Hepatocyte (in vitro differentiated cells): ENCODE results near the gene SVIL. TPM values are rescaled to one million over a fixed set of nuclear protein-coding genes. Genes with fewer than 3 reads are reported as not detected.
"Not testable (repeated sequence)": the region's sequence is repeated elsewhere in the genome, so short reads cannot be mapped to it uniquely, and the experiment has no call there.

Experiments used
- DNase-seq: peaks from one replicate; pipeline ENCODE4 v3.0.0-alpha.2; 2016; ENCODE audit warnings: low spot score
- H2AFZ ChIP-seq: fragments of 200-600 bp; sonication (generic); 2 replicates; pipeline ENCODE4 v1.6.0; 2016; ENCODE audit warnings: antibody characterized with exemption, mild to moderate bottlenecking
- H3K27ac ChIP-seq: fragments of 200-600 bp; sonication (generic); 2 replicates; pipeline ENCODE4 v1.5.1; 2016; ENCODE audit warnings: mild to moderate bottlenecking
- H3K27me3 ChIP-seq: fragments of 200-600 bp; sonication (generic); 2 replicates; pipeline ENCODE4 v1.6.1; 2016
- H3K36me3 ChIP-seq: fragments of 200-600 bp; sonication (generic); replicated peaks from 2 replicates; pipeline ENCODE4 v1.5.1; 2016; ENCODE audit warnings: low read depth; ENCODE audit not compliant: insufficient read depth
- H3K4me1 ChIP-seq: fragments of 200-600 bp; sonication (generic); 2 replicates; pipeline ENCODE4 v1.5.1; 2016; ENCODE audit warnings: mild to moderate bottlenecking, moderate library complexity; ENCODE audit not compliant: insufficient read depth
- H3K4me2 ChIP-seq: fragments of 200-600 bp; sonication (generic); 2 replicates; pipeline ENCODE4 v1.6.0; 2016
- H3K4me3 ChIP-seq: fragments of 200-600 bp; sonication (generic); 2 replicates; pipeline ENCODE4 v1.5.1; 2016; ENCODE audit warnings: mild to moderate bottlenecking
- H3K79me2 ChIP-seq: fragments of 200-600 bp; sonication (generic); 2 replicates; pipeline ENCODE4 v1.6.0; 2017; ENCODE audit warnings: mild to moderate bottlenecking
- H3K9me2 ChIP-seq: fragments of 200-600 bp; sonication (generic); replicated peaks from 2 replicates; pipeline ENCODE4 v1.6.0; 2017; ENCODE audit warnings: mild to moderate bottlenecking; ENCODE audit not compliant: insufficient read depth
- H3K9me3 ChIP-seq: fragments of 200-600 bp; sonication (generic); 2 replicates; pipeline ENCODE4 v1.5.1; 2016; ENCODE audit warnings: low read depth, mild to moderate bottlenecking
- H4K20me1 ChIP-seq: fragments of 200-600 bp; sonication (generic); 2 replicates; pipeline ENCODE4 v1.6.0; 2016; ENCODE audit warnings: mild to moderate bottlenecking; ENCODE audit not compliant: insufficient read depth, poor library complexity, severe bottlenecking
- CTCF ChIP-seq: fragments of 200-600 bp; sonication (generic); IDR thresholded peaks from 2 replicates; pipeline ENCODE4 v1.5.1; 2016; ENCODE audit warnings: antibody characterized with exemption, mild to moderate bottlenecking; ENCODE audit not compliant: poor library complexity
- EZH2 ChIP-seq: fragments of 200-600 bp; sonication (generic); IDR thresholded peaks from 2 replicates; pipeline ENCODE4 v1.6.1; 2016; ENCODE audit warnings: antibody characterized with exemption, mild to moderate bottlenecking, borderline replicate concordance
- EZH2phosphoT487 ChIP-seq: fragments of 200-600 bp; sonication (generic); IDR thresholded peaks from one replicate; pipeline ENCODE4 v1.6.1; 2018; ENCODE audit warnings: antibody characterized with exemption, mild to moderate bottlenecking, low read depth, moderate library complexity; ENCODE audit not compliant: unreplicated experiment, severe bottlenecking
- WGBS: methylation state at CpG from one replicate; pipeline ENCODE4 v1.1.6; 2016; ENCODE audit warnings: low lambda C conversion rate; ENCODE audit errors: missing lambda C conversion rate; 5-methylcytosine and 5-hydroxymethylcytosine counted together
- polyA plus RNA-seq: library from polyadenylated mRNA; unstranded; fragments of >200 nt; fragmentation: Nextera tagmentation; extraction: Ambion mirVana; gene quantifications from 2 replicates; pipeline ENCODE4 v1.2.1, GENCODE V29; 2016
- total RNA-seq: library from RNA; depleted of rRNA; stranded (reverse); fragments of >200 nt; gene quantifications from 2 replicates; pipeline ENCODE4 v1.2.3, GENCODE V29; 2014

The SVIL gene
- total and polyA plus RNA-seq, 2 experiments from 2014 or later = 24.3 to 36.5 TPM

DNA sequence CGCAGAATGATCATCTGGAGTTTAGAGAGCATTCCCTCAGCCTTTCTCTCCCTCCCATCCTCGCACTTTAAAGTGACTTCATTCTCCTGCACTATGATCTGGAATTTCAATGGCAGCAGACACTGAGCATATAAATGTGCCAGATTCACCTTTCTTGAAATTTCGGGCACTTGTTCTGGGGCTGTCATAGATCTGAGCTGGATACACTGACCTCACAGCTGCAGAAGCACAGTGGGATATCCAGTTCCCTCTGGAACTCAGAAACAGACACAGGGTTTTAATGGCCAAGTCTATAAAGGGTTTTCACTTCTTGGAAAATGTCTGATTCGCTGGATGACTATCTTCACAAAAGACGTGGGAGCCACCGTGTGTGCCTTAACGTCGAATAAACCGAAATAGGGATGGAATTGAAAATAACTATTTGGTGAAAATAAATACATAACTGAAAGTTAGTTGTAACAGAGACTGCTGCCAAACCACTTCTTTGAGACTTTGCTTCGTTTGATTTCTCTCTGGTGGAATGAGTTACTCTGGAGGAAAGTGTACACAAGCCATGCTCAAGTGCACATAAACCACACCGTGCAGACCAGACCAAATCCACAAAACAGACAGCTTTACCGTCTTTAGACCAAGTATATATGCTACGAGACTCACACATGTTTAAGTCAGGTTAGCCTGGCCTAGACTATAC, 126.1 kb downstream of the SVIL start:
- TF ChIP-seq EZH2phosphoT487 (no peak), EZH2 (no peak), CTCF (no peak)
- H3K9me2 ChIP-seq = no peaks in the 10 kb centered on the region
- no peak for DNase-seq
- no peaks in the 10 kb centered on the region for H3K27me3 ChIP-seq
- WGBS = 87% methylated on average over 13 of the region's 13 CpGs
- H3K9me3 ChIP-seq = no peaks in the 10 kb centered on the region
- no peaks in the 10 kb centered on the region for H3K36me3 ChIP-seq
- no peaks in the 10 kb centered on the region for H4K20me1 ChIP-seq
- H3K4me3 ChIP-seq = no peak overlapping the region
- H3K79me2 ChIP-seq = no peaks in the 10 kb centered on the region
- no peak overlapping the region for H3K4me2 ChIP-seq
- no peak overlapping the region for H3K27ac ChIP-seq
- no peak overlapping the region for H2AFZ ChIP-seq
- no peaks in the 10 kb centered on the region for H3K4me1 ChIP-seq

DNA sequence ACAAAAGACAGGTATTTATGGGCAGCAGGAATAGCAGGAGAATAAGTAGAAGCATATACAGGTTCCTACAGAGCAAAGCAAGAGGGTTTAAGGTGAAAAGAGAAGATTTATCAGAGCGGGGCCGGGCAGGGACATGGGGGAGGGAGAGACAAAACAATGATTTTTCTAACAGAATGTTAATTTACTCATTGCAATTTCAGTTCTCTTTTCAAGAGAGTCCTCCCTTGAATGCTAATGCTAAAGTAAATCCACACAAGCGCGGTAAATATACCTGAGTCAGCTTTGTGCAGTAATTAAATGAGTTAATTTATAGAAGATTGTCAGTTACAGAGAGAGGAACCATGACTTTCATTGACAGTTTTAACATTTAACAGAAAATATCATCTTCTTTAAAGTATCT, 127.0 kb downstream of the SVIL start:
- H3K36me3 ChIP-seq, H3K4me1 ChIP-seq, H3K4me2 ChIP-seq, H3K9me3 ChIP-seq, H2AFZ ChIP-seq, H4K20me1 ChIP-seq, H3K27me3 ChIP-seq, H3K4me3 ChIP-seq, H3K9me2 ChIP-seq, H3K27ac ChIP-seq, DNase-seq, H3K79me2 ChIP-seq: not testable (repeated sequence)
- 95% methylated on average over 4 of the region's 4 CpGs for WGBS

- H3K27ac ChIP-seq, H3K27me3 ChIP-seq, DNase-seq, H3K4me2 ChIP-seq, H4K20me1 ChIP-seq, H3K36me3 ChIP-seq, H2AFZ ChIP-seq, H3K4me3 ChIP-seq, H3K9me3 ChIP-seq, H3K4me1 ChIP-seq, H3K79me2 ChIP-seq, H3K9me2 ChIP-seq: not testable (repeated sequence)
- WGBS = 91% methylated on average over 8 of the region's 11 CpGs
These were observed 128.3 kb downstream of the SVIL start for GRCh38 chr10:29506324-29506921.

DNA sequence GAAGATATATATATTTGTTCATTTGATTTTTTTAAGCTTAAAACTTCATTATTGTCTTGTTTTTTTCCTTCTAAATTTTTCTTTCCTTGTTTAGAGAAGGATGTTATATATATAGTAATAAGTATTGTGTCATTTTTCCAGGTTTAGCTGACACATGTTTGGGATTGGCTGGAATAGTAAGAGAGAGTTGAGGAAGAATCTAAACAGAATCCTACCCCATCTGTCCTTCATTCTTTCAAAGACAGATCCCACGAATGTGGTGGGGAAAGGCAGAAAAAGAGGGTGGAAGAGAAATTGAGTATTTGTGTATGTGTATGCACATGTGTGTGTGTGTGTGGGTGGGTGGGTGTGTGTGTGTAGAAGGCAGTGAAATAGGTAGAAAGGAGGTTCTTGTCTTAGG, 132.4 kb downstream of the SVIL start:
- Histone ChIP-seq H3K4me2 (no peak overlapping the region), H3K9me2 (no peaks in the 10 kb centered on the region), H3K79me2 (no peaks in the 10 kb centered on the region), H3K9me3 (no peaks in the 10 kb centered on the region), H3K27ac (no peak overlapping the region), H4K20me1 (no peaks in the 10 kb centered on the region), H3K4me1 (no peaks in the 10 kb centered on the region), H3K27me3 (no peaks in the 10 kb centered on the region), H3K4me3 (no peak overlapping the region), H3K36me3 (no peaks in the 10 kb centered on the region), H2AFZ (no peak overlapping the region)
- no peak for DNase-seq
- WGBS = 67% methylated on average over 1 of the region's 1 CpG
- no peak for TF ChIP-seq CTCF
- TF ChIP-seq EZH2phosphoT487 = no peak
- no peak for TF ChIP-seq EZH2
